Lower leg skin (tissue), 3 donors: Measurements from ENCODE around the gene MET.

ENCODE experiments used
- POLR2A ChIP-seq, 2 donors: fragments of 450-650 bp; IDR thresholded peaks; one replicate each; pipeline ENCODE4 v1.6.1; 2016 to 2017; ENCODE audit warnings: antibody characterized with exemption in 2 of 2, mild to moderate bottlenecking in 1 of 2, moderate library complexity in 1 of 2
- TF ChIP-seq, protein P1 (sequence below), 3 donors: fragments of 450-650 bp; IDR thresholded peaks; one replicate each; pipeline ENCODE4 v1.5.1; 2016; ENCODE audit warnings: antibody characterized with exemption in 3 of 3, mild to moderate bottlenecking in 3 of 3, moderate library complexity in 2 of 3

GRCh38 chr7:116797612-116798011 is 125.6 kb downstream of the MET start:
- TF ChIP-seq POLR2A (IDR thresholded peaks at IDR 0.05): no peak
- TF ChIP-seq, protein P1, sequence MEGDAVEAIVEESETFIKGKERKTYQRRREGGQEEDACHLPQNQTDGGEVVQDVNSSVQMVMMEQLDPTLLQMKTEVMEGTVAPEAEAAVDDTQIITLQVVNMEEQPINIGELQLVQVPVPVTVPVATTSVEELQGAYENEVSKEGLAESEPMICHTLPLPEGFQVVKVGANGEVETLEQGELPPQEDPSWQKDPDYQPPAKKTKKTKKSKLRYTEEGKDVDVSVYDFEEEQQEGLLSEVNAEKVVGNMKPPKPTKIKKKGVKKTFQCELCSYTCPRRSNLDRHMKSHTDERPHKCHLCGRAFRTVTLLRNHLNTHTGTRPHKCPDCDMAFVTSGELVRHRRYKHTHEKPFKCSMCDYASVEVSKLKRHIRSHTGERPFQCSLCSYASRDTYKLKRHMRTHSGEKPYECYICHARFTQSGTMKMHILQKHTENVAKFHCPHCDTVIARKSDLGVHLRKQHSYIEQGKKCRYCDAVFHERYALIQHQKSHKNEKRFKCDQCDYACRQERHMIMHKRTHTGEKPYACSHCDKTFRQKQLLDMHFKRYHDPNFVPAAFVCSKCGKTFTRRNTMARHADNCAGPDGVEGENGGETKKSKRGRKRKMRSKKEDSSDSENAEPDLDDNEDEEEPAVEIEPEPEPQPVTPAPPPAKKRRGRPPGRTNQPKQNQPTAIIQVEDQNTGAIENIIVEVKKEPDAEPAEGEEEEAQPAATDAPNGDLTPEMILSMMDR (IDR thresholded peaks at IDR 0.05): no peak
